Stimulated activated naive CD4-positive, alpha-beta T cell (primary cell): ENCODE data around the gene HPS4.
A peak's percentile ranks its signal among the peaks of the same experiment; 100 is the strongest.
"Not testable (repeated sequence)": the region's sequence is repeated elsewhere in the genome, so short reads cannot be mapped to it uniquely, and the experiment has no call there.

Experiments
- DNase-seq, 6 experiments: peaks; one replicate each; lab custom pipeline; 2025; lab: John Stamatoyannopoulos, UW

HPS4 gene

GRCh38 chr22:26483439-26484359 is at the start of gene HPS4, which contains the start of gene SRRD:
Gene HPS4, minus strand, starts transcription at chr22:26483783. Its CDS starts 2,021 bp downstream, at chr22:26481762.
Gene SRRD, plus strand, starts transcription at chr22:26483877. Its CDS starts 14 bp downstream, at chr22:26483891.
- peak; percentile 86 to 95 (median 90) for DNase-seq

- DNase-seq = no peak
Measured at GRCh38 chr22:26529345-26529744, 45.8 kb upstream of the HPS4 start.

DNA sequence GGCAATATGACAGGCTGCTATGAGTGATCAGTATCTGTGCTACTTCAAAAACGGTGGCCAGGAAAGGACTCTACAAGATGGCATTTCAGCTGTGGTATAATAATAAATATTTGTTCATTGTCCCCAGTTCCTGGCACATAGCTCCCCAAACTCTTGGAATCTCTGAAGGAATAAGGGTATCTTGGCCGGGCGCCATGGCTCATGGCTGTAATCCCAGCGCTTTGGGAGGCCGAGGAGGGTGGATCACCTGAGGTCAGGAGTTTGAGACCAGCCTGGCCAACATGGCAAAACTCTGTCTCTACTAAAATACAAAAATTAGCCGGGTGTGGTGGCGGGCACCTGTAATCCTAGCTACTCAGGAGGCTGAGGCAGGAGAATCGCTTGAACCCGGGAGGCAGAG is 44.9 kb upstream of the HPS4 start:
- not testable (repeated sequence) for DNase-seq

GRCh38 chr22:26527574-26528465 is 44.2 kb upstream of the HPS4 start:
- no peak for DNase-seq

DNA sequence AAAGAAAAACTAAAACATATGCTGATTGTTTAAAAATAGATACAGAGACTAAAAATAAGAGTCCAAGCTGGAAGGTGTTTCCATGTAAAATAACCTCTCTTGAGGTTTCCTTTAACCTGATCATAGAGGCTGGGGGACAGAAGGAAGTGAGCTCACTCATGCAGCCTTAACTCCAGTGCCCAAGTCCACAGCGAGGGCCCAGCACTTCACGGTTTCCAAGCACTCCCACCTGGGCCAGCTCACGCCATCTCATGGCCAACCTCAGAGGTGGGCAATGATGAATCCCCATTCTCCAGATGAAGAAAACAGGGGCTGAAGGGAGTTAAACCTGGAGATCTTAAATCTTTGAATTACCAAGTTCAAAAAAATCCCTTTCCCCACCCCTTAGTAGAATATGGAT is 43.6 kb upstream of the HPS4 start:
- DNase-seq = no peak

GRCh38 chr22:26525946-26526564 is 42.5 kb upstream of the HPS4 start:
- no peak for DNase-seq

GRCh38 chr22:26524870-26525269 is 41.3 kb upstream of the HPS4 start:
- DNase-seq = no peak

GRCh38 chr22:26522592-26522991 is 39.0 kb upstream of the HPS4 start:
- DNase-seq = no peak

GRCh38 chr22:26522012-26522411 is 38.4 kb upstream of the HPS4 start:
- no peak for DNase-seq

DNA sequence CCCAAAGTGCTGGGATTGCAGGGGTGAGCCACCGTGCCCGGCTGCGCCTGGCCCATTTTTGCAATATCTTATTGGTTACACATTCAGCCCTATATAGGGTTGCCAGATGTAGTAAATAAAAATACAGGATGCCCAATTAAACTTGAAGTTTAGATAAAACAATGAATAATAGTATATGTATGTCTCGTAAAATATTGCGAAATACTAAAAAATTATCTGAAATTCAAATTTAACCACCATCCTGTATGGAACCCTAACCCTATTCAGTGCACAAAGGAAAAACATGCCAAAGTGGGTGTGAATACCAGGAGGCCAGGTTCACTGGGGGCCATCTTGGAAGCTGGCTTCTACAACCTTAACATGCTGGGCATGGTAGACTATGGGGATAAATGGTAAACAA is 33.8 kb upstream of the HPS4 start:
- no peak for DNase-seq

DNA sequence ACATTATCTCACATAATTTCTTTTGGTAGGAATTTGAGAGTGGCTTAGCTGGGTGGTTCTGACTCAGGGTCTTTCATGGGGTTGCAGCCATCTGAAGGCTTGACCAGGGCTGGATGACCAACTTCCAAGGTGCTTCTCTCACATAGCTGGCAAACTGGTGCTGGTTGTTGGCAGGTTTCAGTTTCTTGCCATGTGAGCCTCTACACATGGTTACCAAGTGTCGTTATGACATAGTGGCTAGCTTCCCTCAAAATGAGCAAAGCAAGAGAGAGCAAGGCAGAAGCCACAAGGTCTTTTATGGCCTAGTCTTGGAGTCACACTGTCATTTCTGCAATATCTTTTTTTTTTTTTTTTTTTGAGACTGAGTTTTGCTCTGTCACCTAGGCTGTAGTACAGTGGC is 32.9 kb upstream of the HPS4 start:
- no peak for DNase-seq

- no peak for DNase-seq
Measured at GRCh38 chr22:26515931-26516330, 32.3 kb upstream of the HPS4 start.

GRCh38 chr22:26514419-26515161 is 31.0 kb upstream of the HPS4 start:
- no peak for DNase-seq

DNA sequence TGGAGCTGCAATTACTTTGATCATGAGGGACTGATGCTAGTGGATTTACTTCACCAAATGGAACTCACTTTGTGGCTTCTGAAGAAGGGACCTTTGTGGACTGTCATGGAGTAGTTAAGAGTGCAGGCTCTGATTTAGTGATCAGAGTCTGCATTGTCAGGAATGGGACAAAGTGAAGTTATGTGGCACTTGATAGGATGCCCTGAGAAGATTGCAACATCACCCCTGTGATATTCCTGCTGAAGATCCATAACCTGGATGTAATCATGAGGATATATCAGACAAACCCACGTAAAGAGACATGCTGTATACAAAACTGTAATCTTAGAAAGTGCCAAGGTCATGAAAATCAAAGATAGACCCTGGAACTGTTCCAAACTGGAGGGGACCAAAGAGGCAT is 30.3 kb upstream of the HPS4 start:
- DNase-seq = no peak

GRCh38 chr22:26512149-26512793 is 28.7 kb upstream of the HPS4 start, which contains the start of gene TFIP11:
Gene TFIP11, minus strand, starts transcription at chr22:26512473. Its CDS starts 2,201 bp downstream, at chr22:26510272.
- DNase-seq = peak; percentile 73 to 90 (median 84)

GRCh38 chr22:26508148-26508547 is 24.6 kb upstream of the HPS4 start:
- DNase-seq = no peak

- no peak for DNase-seq
Measured at GRCh38 chr22:26503758-26504157, 20.2 kb upstream of the HPS4 start.

- peak; percentile 17 to 54 (median 29) for DNase-seq
Measured at GRCh38 chr22:26502688-26503561, 19.3 kb upstream of the HPS4 start.

GRCh38 chr22:26501996-26502395 is 18.4 kb upstream of the HPS4 start:
- no peak for DNase-seq

DNA sequence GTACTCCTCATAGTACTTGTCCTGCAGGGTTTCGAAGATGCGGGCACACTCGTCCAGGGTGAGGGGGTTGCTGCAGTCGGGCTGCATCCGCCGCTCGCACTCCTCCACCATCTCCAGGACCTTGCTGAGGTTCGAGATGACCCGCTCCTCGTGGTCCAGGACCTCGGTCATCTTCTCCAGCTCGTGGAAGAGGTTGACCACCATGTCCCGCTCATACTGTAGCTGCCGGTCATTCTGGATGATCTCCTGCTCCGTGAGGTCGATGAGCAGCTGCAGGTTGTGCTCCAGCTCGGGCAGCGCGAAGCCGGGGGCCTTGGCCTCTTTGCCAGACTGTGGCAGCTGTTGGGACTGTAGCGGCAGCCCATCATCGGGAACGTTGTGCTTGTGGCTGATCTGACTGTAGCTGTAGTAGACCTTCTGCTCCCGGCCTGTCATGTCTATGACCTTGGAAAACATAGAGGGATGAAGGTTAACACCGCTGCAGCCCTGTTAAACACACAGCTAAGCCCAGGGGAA is 15.7 kb upstream of the HPS4 start:
- DNase-seq = no peak
